A549 (cell line): ENCODE data around the gene ZNF90. TPM values are rescaled to one million over a fixed set of nuclear protein-coding genes. Genes with fewer than 3 reads are reported as not detected.

ENCODE experiments used
- ATAC-seq, 2 experiments: fragments of 200-7000 bp in 1 of 2; fragments of >200 bp in 1 of 2; cut with Nextera tagmentation in 1 of 2; cut with Tn5 transposase in 1 of 2; 3 replicates each; pipeline versions ENCODE4 v1.8.0 to v1.9.1; 2018 to 2020; ENCODE audit warnings: mild to moderate bottlenecking in 1 of 2, moderate library complexity in 1 of 2
- CTCF ChIA-PET: fragments of 300-600 bp; sonication (Branson Sonifier 250); formaldehyde crosslinking; extraction: SDS; loops from one replicate; lab custom pipeline; 2021; ENCODE audit warnings: antibody characterized with exemption, inconsistent platforms; lab: Yijun Ruan, JAX
- POLR2A ChIA-PET: fragments of 350-600 bp; formaldehyde crosslinking; extraction: SDS; loops from one replicate; lab custom pipeline; 2021; ENCODE audit warnings: antibody characterized with exemption, inconsistent platforms; lab: Yijun Ruan, JAX
- DNase-seq, 2 experiments: peaks; one replicate each; pipeline versions ENCODE4 v3.0.0 to v3.0.0-alpha.2; 2011 to 2016; ENCODE audit warnings: low read depth in 1 of 2, low spot score in 1 of 2
- FAIRE-seq: peaks from 2 replicates; lab custom pipeline; 2011; peaks lifted over from hg19 to GRCh38; lab: Jason Lieb, UNC
- H3K27ac ChIP-seq, 2 experiments: fragments of >200 bp; sonication (Bioruptor Twin); formaldehyde crosslinking; 3 replicates each; pipeline ENCODE4 v1.5.1; 2016 to 2017
- H3K4me1 ChIP-seq: fragments of >200 bp; sonication (Bioruptor Twin); formaldehyde crosslinking; 3 replicates; pipeline ENCODE4 v1.6.1; 2016
- H3K4me2 ChIP-seq: fragments of >200 bp; sonication (Bioruptor Twin); formaldehyde crosslinking; 3 replicates; pipeline ENCODE4 v1.6.1; 2016
- H3K4me3 ChIP-seq: fragments of >200 bp; sonication (Bioruptor Twin); formaldehyde crosslinking; 3 replicates; pipeline ENCODE4 v1.5.1; 2016
- H3K9me3 ChIP-seq: fragments of >200 bp; sonication (Bioruptor Twin); formaldehyde crosslinking; 3 replicates; pipeline ENCODE4 v1.6.1; 2016
- CHD2 ChIP-seq: fragments of 150-350 bp; IDR thresholded peaks from 2 replicates; pipeline ENCODE4 v1.6.1; 2014; ENCODE audit warnings: low read length; ENCODE audit not compliant: partially characterized antibody
- CHD4 ChIP-seq: fragments of 200-600 bp; sonication (generic); IDR thresholded peaks from 2 replicates; pipeline ENCODE4 v1.6.1; 2016; ENCODE audit warnings: antibody characterized with exemption, mild to moderate bottlenecking, borderline replicate concordance
- EHF ChIP-seq: fragments of 250-450 bp; sonication (Bioruptor Pico); IDR thresholded peaks from 2 replicates; pipeline ENCODE4 v1.5.0; 2020; ENCODE audit warnings: mild to moderate bottlenecking
- EHMT2 ChIP-seq: fragments of 200-600 bp; sonication (generic); IDR thresholded peaks from 2 replicates; pipeline ENCODE4 v1.6.1; 2016; ENCODE audit warnings: antibody characterized with exemption, low read depth, mild to moderate bottlenecking, moderate library complexity
- FOSL2 ChIP-seq, 2 experiments: fragments of 450-650 bp in 1 of 2; fragments of >200 bp in 1 of 2; sonication (Bioruptor Twin) in 1 of 2; formaldehyde crosslinking; IDR thresholded peaks; 2 replicates each; pipeline versions ENCODE4 v1.5.0 to v1.6.1; 2016 to 2020; ENCODE audit warnings: mild to moderate bottlenecking in 1 of 2, moderate library complexity in 1 of 2
- GATA3 ChIP-seq: IDR thresholded peaks from 2 replicates; pipeline ENCODE4 v1.6.1; 2012; ENCODE audit warnings: borderline replicate concordance
- HEYL ChIP-seq: fragments of 250-450 bp; sonication (Bioruptor Pico); IDR thresholded peaks from 2 replicates; pipeline ENCODE4 v1.8.0; 2021; ENCODE audit warnings: mild to moderate bottlenecking, moderate library complexity
- HOXA7 ChIP-seq: fragments of 250-450 bp; sonication (Bioruptor Pico); IDR thresholded peaks from 2 replicates; pipeline ENCODE4 v1.5.0; 2020; ENCODE audit warnings: mild to moderate bottlenecking, moderate library complexity
- HOXB5 ChIP-seq: fragments of 250-450 bp; sonication (Bioruptor Pico); IDR thresholded peaks from 2 replicates; pipeline ENCODE4 v1.5.0; 2020; ENCODE audit warnings: mild to moderate bottlenecking, moderate library complexity
- NPAS2 ChIP-seq: fragments of 250-450 bp; sonication (Bioruptor Pico); IDR thresholded peaks from 2 replicates; pipeline ENCODE4 v1.8.0; 2022; ENCODE audit warnings: mild to moderate bottlenecking, moderate library complexity, borderline replicate concordance
- PHF8 ChIP-seq: fragments of 200-600 bp; sonication (generic); IDR thresholded peaks from 2 replicates; pipeline ENCODE4 v1.6.1; 2016; ENCODE audit warnings: low read depth, mild to moderate bottlenecking, antibody characterized with exemption, moderate library complexity, borderline replicate concordance
- POLR2A ChIP-seq: IDR thresholded peaks from 2 replicates; pipeline ENCODE4 v1.6.1; 2012; ENCODE audit warnings: mild to moderate bottlenecking, low read length
- RAD21 ChIP-seq, 2 experiments: fragments of >200 bp in 1 of 2; sonication (Bioruptor Twin) in 1 of 2; formaldehyde crosslinking in 1 of 2; IDR thresholded peaks in 1 of 2; conservative IDR thresholded peaks in 1 of 2; 2 replicates in 1 of 2; 3 replicates in 1 of 2; pipeline ENCODE4 v1.6.1; 2012 to 2018; ENCODE audit warnings: inconsistent platforms in 1 of 2
- RARB ChIP-seq: fragments of 250-450 bp; sonication (Bioruptor Pico); IDR thresholded peaks from 2 replicates; pipeline ENCODE4 v1.8.0; 2021; ENCODE audit warnings: mild to moderate bottlenecking, moderate library complexity
- RNF2 ChIP-seq: fragments of 200-600 bp; sonication (generic); IDR thresholded peaks from 2 replicates; pipeline ENCODE4 v1.6.1; 2016; ENCODE audit warnings: low read depth, mild to moderate bottlenecking, antibody characterized with exemption, moderate library complexity, borderline replicate concordance
- SMC3 ChIP-seq: fragments of >200 bp; sonication (Bioruptor Twin); formaldehyde crosslinking; IDR thresholded peaks from 3 replicates; pipeline ENCODE4 v1.6.1; 2018; ENCODE audit warnings: inconsistent platforms
- TFCP2L1 ChIP-seq: fragments of 250-450 bp; sonication (Bioruptor Pico); IDR thresholded peaks from 2 replicates; pipeline ENCODE4 v1.5.0; 2021; ENCODE audit warnings: mild to moderate bottlenecking
- TP53 ChIP-seq: fragments of 250-450 bp; sonication (Bioruptor Pico); IDR thresholded peaks from 2 replicates; pipeline ENCODE4 v1.5.0; 2021; ENCODE audit warnings: mild to moderate bottlenecking, moderate library complexity
- ZFP36 ChIP-seq: fragments of 450-650 bp; IDR thresholded peaks from 2 replicates; pipeline ENCODE4 v1.6.1; 2014; ENCODE audit warnings: borderline replicate concordance; ENCODE audit not compliant: partially characterized antibody
- WGBS: methylation state at CpG from one replicate; pipeline ENCODE4 v1.1.6; 2017; ENCODE audit errors: missing lambda C conversion rate; 5-methylcytosine and 5-hydroxymethylcytosine counted together
- polyA plus RNA-seq, 4 experiments: library from polyadenylated mRNA; depleted of rRNA in 3 of 4; stranded (reverse); fragments of >200 nt; fragmentation: RNase III in 1 of 4; extraction: RNeasy Plus Mini Kit Qiagen cat#74134 plus additional on column Dnase treatment in 1 of 4; gene quantifications; 2 replicates in 3 of 4; 3 replicates in 1 of 4; pipeline ENCODE4 v1.2.3, GENCODE V29; 2011 to 2017
- small RNA-seq, 6 experiments: library from RNA; depleted of rRNA; stranded (forward); fragments of <200 nt; gene quantifications; one replicate each; pipeline ENCODE3, GENCODE V24; 2012
- TF ChIP-seq, protein P1 (sequence below): fragments of 250-450 bp; sonication (Bioruptor Pico); IDR thresholded peaks from 2 replicates; pipeline ENCODE4 v1.5.0; 2021; ENCODE audit warnings: mild to moderate bottlenecking, moderate library complexity, borderline replicate concordance
- TF ChIP-seq, protein P2 (sequence below): fragments of >200 bp; sonication (Bioruptor Twin); formaldehyde crosslinking; IDR thresholded peaks from 2 replicates; pipeline ENCODE4 v1.6.1; 2016

ZNF90 gene
- polyA plus RNA-seq, 2 of the 4 experiments (the other 2 are of a cell fraction), result not detected

DNA sequence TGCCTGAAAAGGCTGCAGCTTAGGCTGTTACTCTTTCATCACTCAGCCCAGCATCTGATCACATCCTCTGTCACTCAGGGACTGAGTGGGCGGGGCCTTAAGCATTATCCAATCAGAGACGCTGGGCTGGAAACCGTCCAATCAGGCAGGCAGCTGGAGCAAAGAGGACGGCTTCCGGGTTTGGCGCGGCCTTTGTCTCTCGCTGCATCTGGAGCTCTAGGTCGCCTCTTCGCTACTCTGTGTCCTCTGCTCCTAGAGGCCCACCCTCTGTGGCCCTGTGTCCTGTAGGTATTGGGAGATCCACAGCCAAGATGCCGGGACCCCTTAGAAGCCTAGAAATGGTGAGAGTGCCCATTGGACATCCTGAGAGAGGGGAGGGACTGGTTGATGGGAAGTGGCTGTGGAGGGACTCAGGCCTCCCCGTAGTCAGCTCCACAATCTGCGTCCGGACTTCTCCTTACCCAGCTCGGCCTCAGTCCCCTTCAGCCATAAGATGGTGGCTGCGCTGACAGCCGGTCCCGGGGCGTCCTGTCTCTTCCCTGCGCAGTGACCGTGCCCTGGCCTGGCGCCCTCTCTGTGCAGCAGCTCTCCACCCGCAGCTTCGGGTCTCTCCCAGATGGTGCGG, 89.3 kb downstream of the ZNF90 start, which contains the start of gene ZNF486:
Gene ZNF486, plus strand, starts transcription at position 195 of the 625 bp plus-strand sequence. Its CDS starts 117 bp downstream, at position 312.
- TF ChIP-seq RAD21 (conservative IDR thresholded peaks at IDR 0.05 in 1 of 2, IDR thresholded peaks at IDR 0.05 in 1 of 2) (no peak), PHF8 (no peak), FOSL2 (IDR thresholded peaks at IDR 0.05) (no peak), FOSL2 (CRISPR knock-in tag; IDR thresholded peaks at IDR 0.05) (no peak), RNF2 (no peak), CHD4 (no peak), NPAS2 (CRISPR knock-in tag) (no peak), ZFP36 (no peak), HOXA7 (CRISPR knock-in tag) (no peak), POLR2A (no peak), CHD2 (no peak), RARB (CRISPR knock-in tag) (no peak), GATA3 (no peak), TFCP2L1 (no peak), EHF (CRISPR knock-in tag) (no peak), HEYL (no peak)
- TF ChIP-seq, protein P1, sequence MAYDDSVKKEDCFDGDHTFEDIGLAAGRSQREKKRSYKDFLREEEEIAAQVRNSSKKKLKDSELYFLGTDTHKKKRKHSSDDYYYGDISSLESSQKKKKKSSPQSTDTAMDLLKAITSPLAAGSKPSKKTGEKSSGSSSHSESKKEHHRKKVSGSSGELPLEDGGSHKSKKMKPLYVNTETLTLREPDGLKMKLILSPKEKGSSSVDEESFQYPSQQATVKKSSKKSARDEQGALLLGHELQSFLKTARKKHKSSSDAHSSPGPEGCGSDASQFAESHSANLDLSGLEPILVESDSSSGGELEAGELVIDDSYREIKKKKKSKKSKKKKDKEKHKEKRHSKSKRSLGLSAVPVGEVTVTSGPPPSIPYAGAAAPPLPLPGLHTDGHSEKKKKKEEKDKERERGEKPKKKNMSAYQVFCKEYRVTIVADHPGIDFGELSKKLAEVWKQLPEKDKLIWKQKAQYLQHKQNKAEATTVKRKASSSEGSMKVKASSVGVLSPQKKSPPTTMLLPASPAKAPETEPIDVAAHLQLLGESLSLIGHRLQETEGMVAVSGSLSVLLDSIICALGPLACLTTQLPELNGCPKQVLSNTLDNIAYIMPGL (CRISPR knock-in tag), result no peak
- ChIA-PET POLR2A (no interaction called here), CTCF (interaction anchor here (0.6 kb wide), 1 partner anchor 266 kb away, joined by 6 read pairs; the partner anchor contains the start of gene ZNF93)
- Histone ChIP-seq H3K4me2 (no peak within 1 kb of the TSS), H3K27ac (no peak within 1 kb of the TSS), H3K9me3 (no peaks in the 10 kb centered on the region), H3K4me1 (no peaks in the 10 kb centered on the region), H3K4me3 (no peak within 1 kb of the TSS)
- FAIRE-seq, result no peak
- no peak for ATAC-seq
- peak in 1 of 2 experiments; percentile 4 for DNase-seq
- 3% methylated on average over 6 of the region's 25 CpGs for whole genome bisulfite sequencing

DNA sequence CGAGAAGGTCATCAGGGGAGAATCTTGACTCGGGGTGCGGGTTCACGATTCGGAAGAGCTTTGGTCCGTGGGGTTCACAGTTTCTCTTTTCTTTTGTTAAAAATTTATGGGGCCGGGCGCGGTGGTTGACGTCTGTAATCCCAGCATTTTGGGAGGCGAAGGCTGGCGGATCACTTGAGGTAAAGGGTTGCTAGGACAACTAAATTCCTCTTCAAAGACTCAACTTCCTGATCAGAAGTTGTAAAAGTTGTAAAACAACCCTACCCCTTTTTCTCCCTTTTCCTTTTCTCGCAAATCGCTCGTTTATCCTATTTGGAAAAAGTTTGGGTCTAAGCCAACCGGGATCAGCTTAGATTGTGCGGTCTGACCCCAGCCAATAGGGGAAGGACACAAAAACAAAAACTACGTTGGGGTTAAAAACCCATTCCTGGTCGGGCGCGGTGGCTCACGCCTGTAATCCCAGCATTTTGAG, 89.9 kb downstream of the ZNF90 start:
- no peak for ATAC-seq
- no peak for DNase-seq
- no peaks in the 10 kb centered on the region for H3K9me3 ChIP-seq
- TF ChIP-seq HOXA7 (CRISPR knock-in tag) (no peak), GATA3 (no peak), TP53 (CRISPR knock-in tag) (no peak), HOXB5 (CRISPR knock-in tag) (no peak), EHMT2 (no peak), SMC3 (no peak)
- TF ChIP-seq, protein P2, sequence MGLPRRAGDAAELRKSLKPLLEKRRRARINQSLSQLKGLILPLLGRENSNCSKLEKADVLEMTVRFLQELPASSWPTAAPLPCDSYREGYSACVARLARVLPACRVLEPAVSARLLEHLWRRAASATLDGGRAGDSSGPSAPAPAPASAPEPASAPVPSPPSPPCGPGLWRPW, result no peak
- TF ChIP-seq, protein P1 (CRISPR knock-in tag), result no peak
- TF ChIP-seq, all 56 proteins: peak for 0
- no peak for FAIRE-seq
- Histone ChIP-seq H3K4me2 (no peak overlapping the region), H3K27ac (no peak overlapping the region), H3K4me3 (no peak overlapping the region), H3K4me1 (no peaks in the 10 kb centered on the region)
- ChIA-PET CTCF (no interaction called here), POLR2A (no interaction called here)
- 55% methylated on average over 20 of the region's 22 CpGs for WGBS

Small RNAs within 50 kb of the gene (small RNA-seq; reads per million reads assigned to genes)
- gene AC006539.3, result 0 reads per million in 6 experiments

Other genes starting within 250 kb of the ZNF90 start
- gene ZNF253, start 212.1 kb upstream of the ZNF90 start, polyA plus RNA-seq (2011; rRNA removed), result not detected in 2 replicates
- gene ZNF253, start 212.1 kb upstream of the ZNF90 start, polyA plus RNA-seq (2017; fragmentation: RNase III; extraction: RNeasy Plus Mini Kit Qiagen cat#74134 plus additional on column Dnase treatment), result not detected in 3 replicates
- gene ZNF93, start 177.1 kb upstream of the ZNF90 start, polyA plus RNA-seq (2011; rRNA removed), result not detected in 2 replicates
- not detected in 3 replicates for gene ZNF93, start 177.1 kb upstream of the ZNF90 start, polyA plus RNA-seq (2017; fragmentation: RNase III; extraction: RNeasy Plus Mini Kit Qiagen cat#74134 plus additional on column Dnase treatment)
- gene ZNF682, start 38.5 kb upstream of the ZNF90 start, polyA plus RNA-seq (2011; rRNA removed), result not detected in 2 replicates
- not detected in 3 replicates for gene ZNF682, start 38.5 kb upstream of the ZNF90 start, polyA plus RNA-seq (2017; fragmentation: RNase III; extraction: RNeasy Plus Mini Kit Qiagen cat#74134 plus additional on column Dnase treatment)
- gene ZNF486, start 89.2 kb downstream of the ZNF90 start, polyA plus RNA-seq (2011; rRNA removed), result 0.04 TPM in 1 of 2 replicates, not detected in the other
- not detected in 3 replicates for gene ZNF486, start 89.2 kb downstream of the ZNF90 start, polyA plus RNA-seq (2017; fragmentation: RNase III; extraction: RNeasy Plus Mini Kit Qiagen cat#74134 plus additional on column Dnase treatment)